Muscle of back (tissue), 13 donors: ENCODE results near the gene GPR149. TPM values are rescaled to one million over a fixed set of nuclear protein-coding genes. Genes with fewer than 3 reads are reported as not detected.
"Not testable (repeated sequence)": the region's sequence is repeated elsewhere in the genome, so short reads cannot be mapped to it uniquely, and the experiment has no call there.

Experiments
- DNase-seq, 3 donors: peaks; one replicate each; pipeline versions ENCODE4 v3.0.0 to v3.0.0-alpha.2; 2013
- long read RNA-seq, 9 donors: transcript quantifications; one replicate each; lab custom pipeline, GENCODE V29; 2026
- polyA plus RNA-seq, 10 donors: library from polyadenylated mRNA; unstranded; fragments of 120-200 nt; gene quantifications; one replicate each; pipeline ENCODE4 v1.2.1, GENCODE V29; 2013; ENCODE audit not compliant: insufficient read length in 10 of 10

GPR149 gene, protein sequence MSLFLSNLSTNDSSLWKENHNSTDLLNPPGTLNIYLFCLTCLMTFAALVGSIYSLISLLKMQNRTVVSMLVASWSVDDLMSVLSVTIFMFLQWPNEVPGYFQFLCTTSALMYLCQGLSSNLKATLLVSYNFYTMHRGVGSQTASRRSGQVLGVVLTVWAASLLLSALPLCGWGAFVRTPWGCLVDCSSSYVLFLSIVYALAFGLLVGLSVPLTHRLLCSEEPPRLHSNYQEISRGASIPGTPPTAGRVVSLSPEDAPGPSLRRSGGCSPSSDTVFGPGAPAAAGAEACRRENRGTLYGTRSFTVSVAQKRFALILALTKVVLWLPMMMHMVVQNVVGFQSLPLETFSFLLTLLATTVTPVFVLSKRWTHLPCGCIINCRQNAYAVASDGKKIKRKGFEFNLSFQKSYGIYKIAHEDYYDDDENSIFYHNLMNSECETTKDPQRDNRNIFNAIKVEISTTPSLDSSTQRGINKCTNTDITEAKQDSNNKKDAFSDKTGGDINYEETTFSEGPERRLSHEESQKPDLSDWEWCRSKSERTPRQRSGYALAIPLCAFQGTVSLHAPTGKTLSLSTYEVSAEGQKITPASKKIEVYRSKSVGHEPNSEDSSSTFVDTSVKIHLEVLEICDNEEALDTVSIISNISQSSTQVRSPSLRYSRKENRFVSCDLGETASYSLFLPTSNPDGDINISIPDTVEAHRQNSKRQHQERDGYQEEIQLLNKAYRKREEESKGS
- under 1 TPM; 0.09 to 0.32 (median 0.15) TPM for polyA plus RNA-seq
- long read RNA-seq, donor 1 = 0 reads
- long read RNA-seq, donor 2 = 0 reads
- long read RNA-seq, donor 3 = 0 reads
- long read RNA-seq, donor 4 = 0 reads
- long read RNA-seq, donor 5 = 0 reads
- long read RNA-seq, donor 6 = 0 reads
- long read RNA-seq, donor 7 = 0 reads
- long read RNA-seq, donor 8 = 0 reads
- long read RNA-seq, donor 9 = 0 reads

DNA sequence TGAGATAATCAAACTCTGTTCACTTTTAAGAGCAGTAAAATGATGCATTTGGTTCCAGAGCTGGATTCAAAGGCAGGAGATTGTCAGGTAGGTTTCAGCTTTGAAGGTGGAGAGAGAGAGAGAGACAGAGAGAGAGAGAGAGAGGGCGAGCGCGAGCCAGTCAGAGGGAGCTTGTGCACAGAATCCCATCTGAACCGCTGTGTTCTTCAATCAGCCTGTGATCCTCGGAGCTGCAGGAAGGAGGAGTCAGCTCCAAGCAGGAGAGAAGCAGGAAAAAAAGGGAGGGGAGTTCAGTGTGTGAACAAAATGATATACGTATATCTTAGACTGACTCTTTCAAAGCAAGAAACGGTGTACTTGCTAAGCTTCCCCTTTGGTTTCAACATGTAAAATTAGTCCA is at the start of gene GPR149:
Gene GPR149 (minus strand): TSS at position 177 of the 400 bp plus-strand sequence. CDS start 575 bp downstream, outside the sequence.
- DNase-seq = peak in 1 of 3 donors; percentile 49

DNA sequence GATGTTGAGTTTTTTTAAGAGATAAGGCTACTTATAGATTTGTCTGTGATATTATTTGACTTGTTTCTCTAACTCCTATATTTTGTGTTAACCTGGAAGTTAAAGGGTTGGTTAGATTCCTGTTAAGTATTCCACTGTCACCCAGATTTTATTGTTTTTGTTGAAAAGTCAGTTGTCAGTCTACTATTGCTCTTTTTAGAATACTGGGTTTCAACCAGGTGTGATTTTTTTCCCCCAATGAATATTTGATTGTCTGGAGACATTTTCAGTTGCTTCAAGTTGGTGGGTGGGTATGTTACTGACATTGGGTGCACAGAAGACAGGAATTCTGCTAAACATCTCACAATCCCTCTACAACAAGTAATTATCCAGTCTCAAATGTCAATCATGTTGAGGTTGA is 43.8 kb upstream of the GPR149 start:
- no peak for DNase-seq

DNA sequence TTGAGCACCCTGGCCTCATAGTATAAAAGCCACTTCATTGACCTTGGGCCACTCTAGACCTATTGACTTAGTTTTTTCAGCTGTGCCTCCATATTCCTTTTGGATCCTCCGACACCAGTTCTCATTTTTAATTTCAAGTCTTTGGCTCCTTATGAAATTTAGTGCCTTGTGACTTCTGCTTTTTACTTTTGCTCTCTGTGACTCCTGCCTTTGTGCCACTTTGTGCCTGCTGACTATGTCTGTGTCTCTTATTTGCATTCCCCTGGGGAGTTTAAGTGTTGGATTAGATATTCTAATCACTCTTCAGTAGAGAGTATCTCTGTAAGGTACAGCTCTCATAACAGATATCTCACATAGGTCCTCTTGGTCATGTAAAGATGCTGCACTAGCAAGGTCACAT is 39.6 kb upstream of the GPR149 start:
- no peak for DNase-seq

DNA sequence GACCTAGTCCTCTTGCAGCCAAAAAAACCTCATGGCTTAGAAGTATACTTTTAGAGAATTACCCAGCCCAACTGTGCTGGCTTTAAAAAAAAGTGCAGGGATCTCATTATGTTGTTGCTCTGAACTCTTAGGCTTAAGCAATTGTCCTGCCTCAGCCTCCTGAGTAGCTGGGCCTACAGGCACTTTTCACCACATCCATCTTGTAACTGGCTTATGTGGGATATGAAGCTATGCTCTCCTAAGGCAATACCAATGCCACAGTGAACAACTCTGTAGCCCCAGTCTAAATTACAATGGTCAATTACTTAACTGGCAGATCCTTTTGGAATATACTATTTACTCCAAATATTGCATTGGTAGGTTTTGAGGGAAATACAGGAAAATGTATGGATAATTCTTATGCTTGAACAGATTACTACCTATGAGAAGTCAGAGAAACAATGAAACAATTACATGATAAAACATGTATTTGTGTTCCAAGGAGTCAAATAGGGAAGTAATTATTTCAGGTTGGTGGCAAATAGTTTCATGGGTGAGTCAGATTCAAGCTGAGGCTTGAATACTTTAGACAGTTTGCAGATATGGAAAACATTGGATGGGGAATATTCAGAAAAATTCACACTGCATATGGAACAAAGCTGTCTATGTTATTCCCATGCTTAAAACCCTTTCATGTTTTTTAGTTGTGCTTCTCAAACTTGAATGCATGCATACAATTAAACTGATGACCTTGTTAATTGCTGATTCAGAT is 34.6 kb upstream of the GPR149 start:
- DNase-seq = no peak

DNA sequence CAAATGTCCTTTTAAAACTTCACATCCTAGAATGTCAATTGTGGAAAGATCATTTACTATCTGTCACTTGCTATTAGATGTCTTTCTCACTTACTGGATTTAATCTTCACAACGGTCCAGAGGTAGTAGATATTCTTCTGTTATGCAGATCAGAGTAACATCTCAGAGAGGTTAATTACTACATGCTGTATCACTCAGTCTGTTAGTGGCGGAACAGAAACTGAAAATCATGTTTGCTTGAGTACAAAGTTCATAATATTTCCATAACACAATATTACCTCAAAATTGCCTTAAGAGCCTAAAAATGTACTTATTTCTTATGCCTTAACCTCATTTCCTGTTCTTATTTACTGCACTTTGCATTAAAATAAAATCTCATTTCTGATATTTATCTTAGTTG is 28.6 kb upstream of the GPR149 start:
- DNase-seq = no peak

DNA sequence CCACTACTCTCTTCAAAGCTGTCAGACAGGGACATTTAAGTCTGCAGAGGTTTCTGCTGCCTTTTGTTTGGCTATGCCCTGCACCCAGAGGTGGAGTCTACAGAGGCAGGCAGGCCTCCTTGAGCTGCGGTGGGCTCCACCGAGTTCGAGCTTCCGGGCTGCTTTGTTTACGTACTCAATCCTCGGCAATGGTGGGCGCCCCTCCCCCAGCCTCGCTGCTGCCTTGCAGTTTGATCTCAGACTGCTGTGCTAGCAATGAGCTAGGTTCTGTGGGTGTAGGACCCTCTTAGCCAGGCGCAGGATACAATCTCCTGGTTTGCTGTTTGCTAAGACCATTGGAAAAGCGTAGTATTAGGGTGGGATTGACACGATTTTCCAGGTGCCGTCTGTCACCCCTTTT is 9.1 kb upstream of the GPR149 start:
- DNase-seq = not testable (repeated sequence)

DNA sequence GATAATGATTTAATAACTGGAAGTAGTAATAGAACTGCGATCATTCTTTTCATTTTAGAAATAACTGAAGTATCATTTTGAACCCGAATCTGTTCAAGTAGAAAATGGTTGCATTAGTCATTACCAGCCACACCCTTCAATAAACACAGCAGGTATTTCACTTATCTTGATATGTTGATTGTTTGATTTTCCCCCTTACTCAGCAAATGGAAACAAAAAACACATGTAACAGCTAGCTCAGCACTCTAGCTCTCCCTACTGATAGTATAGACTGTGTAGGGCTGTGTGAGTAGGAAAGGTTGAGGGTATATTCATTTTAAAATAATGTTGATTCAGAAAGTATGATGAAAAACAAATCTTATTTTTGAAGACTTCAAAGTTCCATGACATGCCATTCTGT is 1.1 kb upstream of the GPR149 start:
- DNase-seq = no peak

DNA sequence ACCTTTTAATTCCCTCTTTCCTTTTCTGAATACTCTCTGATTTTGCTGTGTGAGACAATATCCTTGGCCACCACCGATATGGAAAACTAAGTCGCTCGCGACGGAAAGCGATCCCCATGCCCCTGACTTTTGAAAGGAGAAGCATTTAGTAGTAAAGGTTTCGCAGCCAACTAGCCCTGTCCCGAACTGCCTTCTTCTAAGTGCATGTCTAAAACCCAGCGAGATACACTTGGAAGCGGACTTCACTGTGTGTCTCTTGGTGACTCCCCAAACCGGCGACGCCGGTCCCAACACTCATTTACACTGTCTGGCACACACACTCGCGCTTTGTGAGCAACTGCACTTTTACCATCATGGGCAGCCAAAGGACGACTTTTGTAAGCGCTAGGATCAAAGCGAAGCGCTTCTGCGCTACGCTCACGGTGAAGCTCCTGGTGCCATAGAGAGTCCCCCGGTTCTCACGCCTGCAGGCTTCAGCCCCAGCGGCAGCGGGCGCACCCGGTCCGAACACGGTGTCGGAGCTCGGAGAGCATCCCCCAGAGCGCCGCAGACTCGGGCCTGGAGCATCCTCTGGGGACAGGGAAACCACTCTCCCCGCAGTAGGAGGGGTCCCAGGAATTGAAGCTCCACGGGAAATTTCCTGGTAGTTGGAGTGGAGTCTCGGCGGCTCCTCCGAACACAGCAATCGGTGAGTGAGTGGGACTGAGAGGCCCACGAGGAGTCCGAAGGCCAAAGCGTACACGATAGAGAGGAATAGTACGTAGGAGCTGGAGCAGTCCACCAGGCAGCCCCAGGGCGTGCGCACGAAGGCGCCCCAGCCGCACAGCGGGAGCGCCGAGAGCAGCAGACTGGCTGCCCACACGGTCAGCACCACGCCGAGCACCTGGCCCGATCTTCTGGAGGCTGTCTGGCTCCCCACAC is 1.4 kb downstream of the GPR149 start:
- DNase-seq = peak; percentile 3 to 71 (median 15)

DNA sequence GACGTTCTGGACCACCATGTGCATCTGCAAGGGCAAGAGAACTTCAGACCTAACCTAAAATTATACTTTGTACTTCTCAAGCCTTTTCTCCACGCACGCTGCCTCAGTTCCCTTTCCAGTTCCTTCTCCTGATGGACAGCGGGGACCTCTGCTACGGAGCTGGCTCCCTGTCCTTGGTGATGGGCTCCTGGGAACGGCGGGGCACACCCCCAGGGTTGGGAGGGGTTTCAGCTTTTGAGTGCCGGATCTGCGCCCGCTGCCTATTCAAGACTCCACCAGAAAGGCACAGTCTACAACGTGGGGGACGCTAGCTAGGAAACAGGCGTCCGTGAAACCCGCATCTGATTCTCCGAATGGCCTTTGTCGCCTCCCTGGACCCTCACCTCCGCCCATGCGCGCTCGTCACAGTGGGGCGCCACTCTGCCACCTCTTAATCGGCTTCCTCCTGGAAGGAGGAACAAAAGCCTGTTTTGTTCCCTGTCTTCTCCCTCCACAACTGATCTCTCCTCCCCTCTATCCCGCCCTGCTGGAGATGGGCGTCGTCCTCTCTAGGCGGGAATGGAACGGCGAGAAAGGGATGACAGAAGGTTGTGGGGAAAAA is 2.2 kb downstream of the GPR149 start:
- DNase-seq = peak in 2 of 3 donors; percentile 3 to 15

DNA sequence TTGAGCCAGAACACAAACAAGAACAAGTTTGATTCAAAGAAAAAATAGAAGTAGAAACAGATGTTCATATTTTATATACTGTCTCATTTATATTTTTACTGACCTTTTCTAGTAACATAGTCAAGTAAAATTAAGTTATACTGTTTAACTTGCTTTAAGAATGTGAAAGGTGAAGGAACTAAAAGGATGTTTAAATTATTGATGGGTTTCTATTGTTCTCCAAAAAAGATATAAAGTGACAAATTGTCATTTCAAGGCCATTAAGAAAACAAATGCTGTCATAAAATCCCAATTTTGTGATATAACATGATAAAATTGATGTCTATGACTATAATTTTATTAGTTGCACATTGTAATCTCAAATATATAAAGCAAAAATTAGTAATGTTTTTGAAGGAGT is 7.3 kb downstream of the GPR149 start:
- no peak for DNase-seq

DNA sequence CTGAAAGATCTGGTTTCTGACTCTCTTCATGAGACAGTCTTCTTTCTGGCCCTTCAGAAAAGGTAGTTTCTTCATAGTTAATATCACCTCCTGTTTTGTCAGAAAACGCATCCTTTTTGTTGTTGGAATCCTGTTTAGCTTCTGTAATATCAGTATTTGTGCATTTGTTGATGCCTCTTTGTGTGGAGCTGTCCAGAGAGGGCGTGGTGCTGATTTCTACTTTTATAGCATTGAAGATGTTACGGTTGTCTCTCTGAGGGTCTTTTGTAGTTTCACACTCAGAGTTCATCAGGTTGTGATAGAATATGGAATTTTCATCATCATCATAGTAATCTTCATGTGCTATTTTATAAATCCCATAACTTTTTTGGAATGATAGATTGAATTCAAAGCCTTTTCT is 8.9 kb downstream of the GPR149 start:
- peak; percentile 8 to 61 (median 49) for DNase-seq

DNA sequence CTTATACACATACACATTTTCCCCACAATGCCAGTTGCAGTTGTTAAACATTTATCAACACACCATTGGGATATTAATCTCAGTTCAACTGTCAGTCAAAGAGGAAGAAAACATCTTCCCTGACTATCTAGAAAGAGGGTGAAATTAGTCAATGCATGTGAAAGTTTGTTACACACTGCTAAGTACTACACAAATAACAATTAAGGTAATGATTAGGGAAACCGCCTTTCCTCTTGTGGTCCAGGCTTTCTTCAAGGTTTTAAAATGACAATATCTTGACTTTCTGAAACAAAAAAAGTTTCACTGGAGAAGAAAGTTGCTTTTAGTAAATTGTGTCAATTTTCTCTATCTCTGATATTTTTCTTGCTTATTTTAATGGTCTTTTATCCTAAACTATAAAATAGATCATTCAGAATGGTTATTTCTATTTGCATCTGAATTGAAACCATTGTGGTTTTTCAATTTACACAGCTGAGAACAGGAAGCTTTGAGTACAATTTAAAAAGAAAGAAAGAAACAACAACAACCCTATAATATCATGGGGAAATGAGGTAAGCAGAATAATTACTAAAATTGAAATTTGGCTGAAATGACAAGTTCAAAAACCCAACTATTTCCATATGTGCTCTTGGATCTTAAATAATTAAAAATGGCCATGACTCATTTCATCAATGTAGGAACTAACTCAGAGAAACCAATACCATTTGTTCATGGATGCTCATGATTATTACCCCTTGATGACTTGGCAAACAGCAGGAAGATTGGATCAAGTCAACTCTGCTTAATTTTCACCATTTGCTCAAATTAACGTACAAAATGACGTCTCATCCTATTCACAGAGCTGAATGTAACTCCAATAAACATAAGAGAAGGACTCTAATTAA is 31.7 kb downstream of the GPR149 start:
- DNase-seq = no peak

DNA sequence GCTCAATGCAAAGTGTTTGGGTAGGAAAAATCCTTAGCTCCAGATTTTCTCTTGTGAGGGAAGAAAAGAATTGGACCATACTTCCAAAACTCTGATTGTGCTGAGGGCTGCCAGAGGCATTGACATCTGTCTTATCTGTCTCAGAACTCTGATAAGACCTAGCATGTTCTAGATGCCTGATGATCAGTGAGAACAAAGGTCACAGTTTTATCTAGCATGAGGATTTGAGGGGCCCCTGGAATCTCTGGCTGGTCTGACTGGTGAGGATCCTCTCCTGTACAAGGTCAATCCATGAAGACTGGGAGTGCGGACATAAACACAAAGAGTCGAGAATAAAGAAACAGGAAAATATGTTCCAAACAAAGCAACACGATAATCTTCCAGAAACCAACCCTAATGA is 40.1 kb downstream of the GPR149 start:
- no peak for DNase-seq

DNA sequence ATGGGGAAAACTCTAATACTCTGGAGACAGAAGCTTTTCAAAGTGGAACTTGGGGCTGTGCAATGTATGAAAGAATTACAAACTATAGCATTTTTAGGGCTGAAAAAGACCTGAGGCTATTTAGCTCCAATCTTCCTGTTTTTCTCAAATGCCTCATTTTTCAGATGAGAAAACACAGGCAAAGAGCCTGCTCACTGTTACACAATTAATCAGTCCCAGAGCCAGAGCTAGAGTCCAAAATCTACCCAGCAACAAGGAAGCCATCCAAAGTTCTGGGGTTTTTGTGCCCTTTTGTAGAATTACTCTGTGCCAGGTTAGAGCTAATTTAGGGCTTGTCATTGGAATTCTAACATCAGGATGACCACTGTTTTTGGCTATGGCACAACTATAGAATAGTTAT is 45.5 kb downstream of the GPR149 start:
- DNase-seq = no peak

DNA sequence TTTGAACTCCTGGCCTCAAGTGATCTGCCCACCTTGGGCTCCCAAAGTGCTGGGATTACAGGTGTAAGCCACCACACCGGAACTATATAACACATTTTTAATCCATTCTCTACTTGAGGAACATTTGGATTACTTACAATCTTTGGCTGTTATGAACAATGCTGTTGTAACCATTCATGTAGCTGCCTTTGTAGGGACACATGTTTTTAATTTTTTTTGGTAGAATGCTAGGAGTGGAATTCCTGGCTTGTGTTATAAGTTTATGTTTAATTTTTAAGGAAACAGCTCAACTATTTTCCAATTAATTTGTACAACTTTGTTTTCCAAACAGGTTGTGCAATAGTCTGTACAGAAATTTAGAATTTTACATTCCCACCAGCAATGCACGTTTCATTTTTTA is 51.7 kb downstream of the GPR149 start:
- DNase-seq = no peak

DNA sequence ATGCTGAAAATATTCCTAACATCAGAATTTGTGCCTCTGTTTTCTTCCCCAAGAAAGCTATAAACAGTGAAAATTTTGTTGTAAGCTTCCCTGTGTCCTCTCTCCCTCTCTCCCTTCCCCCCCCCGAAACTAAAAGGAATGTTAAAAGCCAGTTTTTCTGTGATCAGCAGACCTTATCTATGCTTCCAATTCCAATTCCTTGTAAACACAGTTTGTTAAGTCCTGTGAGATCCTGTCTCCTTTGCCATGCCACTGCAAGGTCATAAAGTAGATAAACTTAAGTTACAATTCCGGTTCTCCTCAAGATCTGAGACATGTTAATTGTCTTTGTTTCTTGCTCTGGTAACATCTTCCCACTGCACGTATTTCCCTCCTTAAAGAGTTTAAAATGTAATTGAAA is 62.8 kb downstream of the GPR149 start:
- no peak for DNase-seq

DNA sequence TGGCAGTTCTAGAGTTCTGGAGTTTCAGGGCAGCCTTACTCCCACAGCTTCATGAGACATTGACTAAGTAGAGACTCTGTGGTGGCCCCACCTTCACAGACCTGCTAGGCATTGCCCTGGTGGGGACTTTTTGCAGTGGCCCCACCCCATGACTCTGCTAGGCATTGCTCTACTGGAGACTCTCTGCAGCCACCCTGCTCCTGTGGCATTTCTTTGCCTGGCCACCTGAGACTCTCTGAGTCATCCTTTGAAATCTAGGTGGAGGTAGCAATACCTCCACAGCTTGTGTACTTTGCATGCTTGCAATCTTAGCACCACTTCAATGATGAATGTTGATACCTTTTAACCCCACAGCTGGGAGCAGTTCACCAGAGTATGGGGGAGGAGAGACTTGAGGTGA is 65.1 kb downstream of the GPR149 start:
- DNase-seq = no peak

DNA sequence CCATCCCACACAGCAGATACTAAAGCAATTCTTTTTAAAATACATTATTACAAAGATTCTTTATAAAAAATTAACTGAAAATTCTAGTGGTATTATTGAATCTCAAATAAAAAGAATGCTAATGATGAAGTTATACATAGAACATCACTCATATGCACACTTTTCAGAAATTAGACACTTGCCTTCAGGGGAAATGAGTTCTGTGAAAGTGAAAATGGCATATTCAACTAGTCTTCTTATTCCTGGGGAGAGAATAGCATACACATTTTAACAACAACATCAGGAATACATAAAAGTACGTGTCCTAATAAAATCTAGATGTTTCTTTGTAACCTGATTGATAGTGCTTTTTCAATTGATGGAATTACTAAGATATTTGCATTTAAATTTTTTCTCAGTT is 68.9 kb downstream of the GPR149 start:
- no peak for DNase-seq

DNA sequence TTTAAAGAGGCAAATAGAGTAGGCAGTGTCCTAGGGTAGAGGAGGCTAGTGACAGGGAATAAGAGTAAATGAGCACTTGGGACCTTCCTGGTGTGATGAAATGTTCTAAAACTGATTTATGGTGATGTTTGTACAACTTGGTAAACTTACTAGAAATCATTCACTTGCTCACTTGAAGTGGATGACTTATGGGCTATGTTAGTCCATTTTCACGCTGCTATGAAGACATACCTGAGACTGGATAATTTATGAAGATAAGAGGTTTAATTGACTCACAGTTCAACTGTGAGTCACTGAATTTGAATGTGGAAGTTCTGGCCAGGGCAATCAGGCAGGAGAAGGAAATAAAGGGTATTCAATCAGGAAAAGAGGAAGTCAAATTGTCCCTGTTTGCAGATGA is 74.0 kb downstream of the GPR149 start:
- no peak for DNase-seq
